HEK293 (cell line): Measurements from ENCODE around the gene RBM18.

Experiments used
- BCL11B ChIP-seq: fragments of 450-650 bp; formaldehyde crosslinking; IDR thresholded peaks from 2 replicates; pipeline ENCODE4 v1.5.1; 2016; ENCODE audit warnings: low read depth, missing biosample characterization, missing genetic modification characterization
- BCL6B ChIP-seq: fragments of 450-650 bp; formaldehyde crosslinking; IDR thresholded peaks from 2 replicates; pipeline ENCODE4 v1.5.1; 2017; ENCODE audit warnings: missing biosample characterization, missing genetic modification characterization
- HOXD13 ChIP-seq: sonication (generic); formaldehyde crosslinking; IDR thresholded peaks from 2 replicates; pipeline ENCODE4 v1.8.0; 2022; ENCODE audit warnings: missing genetic modification reagents, borderline replicate concordance
- YY1 ChIP-seq: fragments of 450-650 bp; formaldehyde crosslinking; IDR thresholded peaks from 2 replicates; pipeline ENCODE4 v1.5.1; 2018; ENCODE audit warnings: missing biosample characterization, missing genetic modification characterization
- ZBTB26 ChIP-seq: fragments of 450-650 bp; formaldehyde crosslinking; optimal IDR thresholded peaks from 2 replicates; pipeline ENCODE3; 2016; ENCODE audit warnings: missing biosample characterization, mild to moderate bottlenecking, missing genetic modification characterization
- ZNF2 ChIP-seq: fragments of 450-650 bp; formaldehyde crosslinking; IDR thresholded peaks from 2 replicates; pipeline ENCODE4 v1.5.1; 2016; ENCODE audit warnings: missing biosample characterization, missing genetic modification characterization
- ZNF311 ChIP-seq: fragments of 450-650 bp; formaldehyde crosslinking; IDR thresholded peaks from 2 replicates; pipeline ENCODE4 v1.5.1; 2017; ENCODE audit warnings: missing biosample characterization, missing genetic modification characterization, borderline replicate concordance
- ZNF354C ChIP-seq: fragments of 450-650 bp; formaldehyde crosslinking; IDR thresholded peaks from 2 replicates; pipeline ENCODE4 v1.5.1; 2016; ENCODE audit warnings: missing biosample characterization, missing genetic modification characterization, low read depth, borderline replicate concordance
- ZNF501 ChIP-seq: fragments of 450-650 bp; formaldehyde crosslinking; IDR thresholded peaks from 2 replicates; pipeline ENCODE4 v1.5.1; 2016; ENCODE audit warnings: missing biosample characterization, missing genetic modification characterization
- ZNF600 ChIP-seq: fragments of 450-650 bp; formaldehyde crosslinking; IDR thresholded peaks from 2 replicates; pipeline ENCODE4 v1.5.1; 2016; ENCODE audit warnings: missing biosample characterization, missing genetic modification characterization
- ZNF654 ChIP-seq: fragments of 450-650 bp; formaldehyde crosslinking; IDR thresholded peaks from 2 replicates; pipeline ENCODE4 v1.5.1; 2016; ENCODE audit warnings: low read depth, missing biosample characterization, missing genetic modification characterization
- ZSCAN18 ChIP-seq: fragments of 450-650 bp; formaldehyde crosslinking; IDR thresholded peaks from 2 replicates; pipeline ENCODE4 v1.5.1; 2016; ENCODE audit warnings: missing biosample characterization, missing genetic modification characterization

RBM18 gene

DNA sequence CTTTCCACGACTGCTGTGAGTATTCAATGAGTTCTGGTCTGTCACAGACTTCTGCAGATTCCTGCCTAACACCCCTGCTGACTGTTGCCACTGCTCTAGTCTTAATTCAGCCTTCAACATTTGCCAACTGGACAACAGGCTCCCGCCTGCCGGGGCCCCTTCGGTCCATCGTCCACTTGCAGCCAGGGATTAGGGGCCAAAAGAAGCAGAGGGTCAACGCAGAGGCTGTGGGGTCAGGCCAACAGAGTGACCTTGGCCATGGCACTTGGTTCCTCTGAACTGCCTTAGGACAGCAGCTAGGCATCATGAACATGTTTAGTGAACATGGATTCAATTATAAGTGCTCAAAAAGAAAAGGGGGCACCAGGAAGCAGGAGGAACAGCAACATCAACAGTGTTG, 76.3 kb downstream of the RBM18 start (continued):
- TF ChIP-seq ZNF501 (no peak), ZNF311 (tag by site-specific recombination) (no peak), ZNF654 (tag by site-specific recombination) (no peak), ZSCAN18 (tag by site-specific recombination) (no peak), YY1 (tag by site-specific recombination) (no peak), ZNF354C (tag by site-specific recombination) (no peak), ZBTB26 (tag by site-specific recombination) (no peak), BCL11B (tag by site-specific recombination) (no peak), HOXD13 (no peak), ZNF600 (tag by site-specific recombination) (no peak), ZNF2 (tag by site-specific recombination) (no peak), BCL6B (tag by site-specific recombination) (no peak)
